GM18508 (cell line): ENCODE measurements around the gene ITGB5.

Experiments
- ATAC-seq: cut with Tn5 transposase; IDR thresholded peaks from one replicate; pipeline ENCODE4 v1.9.1; 2021; ENCODE audit warnings: moderate number of reproducible peaks; ENCODE audit not compliant: insufficient read depth, unreplicated experiment

ITGB5 gene

GRCh38 chr3:124777762-124778470 is 109.2 kb downstream of the ITGB5 start:
- ATAC-seq: no peak

DNA sequence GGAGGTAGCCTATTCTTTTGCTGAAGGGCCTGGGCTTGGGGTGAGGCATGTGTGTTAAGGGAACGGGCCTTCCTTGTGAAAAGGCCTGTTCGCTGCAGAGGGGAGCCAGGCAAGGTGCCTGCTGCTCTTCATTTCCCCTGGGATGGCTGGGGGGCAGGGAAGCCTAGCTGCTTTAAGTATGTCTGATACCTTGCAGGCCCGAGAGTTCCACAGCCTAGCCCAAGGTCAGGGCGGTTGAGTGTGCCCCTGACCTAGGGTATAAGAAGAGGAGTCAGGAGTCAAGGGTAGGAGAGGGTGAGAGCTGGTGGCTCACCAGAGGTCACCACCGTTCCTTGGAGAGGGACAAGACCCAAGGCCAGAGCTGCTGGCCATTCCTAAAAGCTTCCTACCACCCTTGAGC is 110.3 kb downstream of the ITGB5 start:
- no peak for ATAC-seq

DNA sequence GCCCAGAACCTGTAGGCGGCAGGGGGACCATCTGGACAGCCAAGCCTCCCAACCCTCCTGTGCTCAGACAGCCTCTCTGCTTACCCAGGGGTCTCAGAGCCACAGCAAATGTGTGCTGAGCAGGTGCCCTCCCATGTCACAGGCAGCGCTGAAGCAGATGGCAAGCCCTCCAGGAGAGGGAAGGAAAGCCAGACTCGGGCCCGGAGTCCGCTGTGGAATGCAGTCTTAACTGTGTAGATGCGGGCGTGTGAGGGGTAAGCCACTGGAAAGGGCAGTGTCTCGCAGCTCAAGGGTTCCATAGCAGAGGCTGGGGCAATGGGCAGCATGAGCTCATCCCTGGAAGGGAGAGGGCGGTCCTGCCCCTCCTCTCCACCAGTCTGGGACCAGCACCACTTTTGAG is 111.3 kb downstream of the ITGB5 start:
- ATAC-seq: no peak

DNA sequence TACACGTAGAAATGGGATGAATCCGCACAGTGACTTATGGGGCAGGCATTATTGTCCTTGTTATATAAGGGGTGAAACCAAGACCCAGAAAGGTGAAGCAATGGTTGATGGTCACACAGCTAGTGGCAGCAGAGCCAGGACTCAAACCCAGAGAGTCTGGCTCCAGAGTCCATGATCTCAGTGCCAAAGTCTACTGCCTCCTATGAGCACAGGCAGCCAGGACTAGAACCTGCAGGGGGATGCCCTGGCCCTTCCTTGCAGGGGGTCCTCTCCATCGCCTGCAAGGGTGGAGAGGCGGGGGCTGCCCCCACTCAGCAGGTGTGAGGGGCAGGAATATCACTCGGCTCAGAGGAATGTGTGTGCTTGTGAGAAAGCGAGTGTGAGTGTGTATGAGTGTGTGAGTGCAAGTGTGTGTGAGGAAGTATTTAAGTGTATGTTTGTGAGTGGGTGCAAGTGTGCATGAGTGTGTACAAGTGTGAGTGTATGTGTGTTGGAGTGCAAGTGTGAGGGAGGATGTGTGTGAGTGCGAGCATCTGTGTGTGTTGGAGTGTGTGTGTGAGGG is 112.2 kb downstream of the ITGB5 start:
- no peak for ATAC-seq

DNA sequence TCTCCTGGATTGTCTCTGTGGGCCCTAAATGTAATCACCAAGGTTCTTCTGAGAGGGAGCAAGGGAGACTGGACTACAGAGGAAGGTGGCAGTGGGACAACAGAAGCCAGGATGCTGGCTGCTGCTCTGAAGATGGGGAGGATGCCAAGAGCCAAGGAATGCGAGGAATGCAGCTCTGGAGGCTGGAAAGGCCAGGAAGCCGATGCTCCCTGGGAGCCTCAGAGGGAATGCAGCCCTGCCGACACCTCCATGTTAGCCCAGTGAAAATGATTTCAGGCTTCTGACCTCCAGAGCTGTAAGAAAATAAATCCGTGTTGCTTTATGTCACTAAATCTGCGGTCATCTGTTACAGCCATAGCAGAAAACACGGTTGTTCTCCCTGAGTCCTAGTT is 112.8 kb downstream of the ITGB5 start:
- no peak for ATAC-seq

DNA sequence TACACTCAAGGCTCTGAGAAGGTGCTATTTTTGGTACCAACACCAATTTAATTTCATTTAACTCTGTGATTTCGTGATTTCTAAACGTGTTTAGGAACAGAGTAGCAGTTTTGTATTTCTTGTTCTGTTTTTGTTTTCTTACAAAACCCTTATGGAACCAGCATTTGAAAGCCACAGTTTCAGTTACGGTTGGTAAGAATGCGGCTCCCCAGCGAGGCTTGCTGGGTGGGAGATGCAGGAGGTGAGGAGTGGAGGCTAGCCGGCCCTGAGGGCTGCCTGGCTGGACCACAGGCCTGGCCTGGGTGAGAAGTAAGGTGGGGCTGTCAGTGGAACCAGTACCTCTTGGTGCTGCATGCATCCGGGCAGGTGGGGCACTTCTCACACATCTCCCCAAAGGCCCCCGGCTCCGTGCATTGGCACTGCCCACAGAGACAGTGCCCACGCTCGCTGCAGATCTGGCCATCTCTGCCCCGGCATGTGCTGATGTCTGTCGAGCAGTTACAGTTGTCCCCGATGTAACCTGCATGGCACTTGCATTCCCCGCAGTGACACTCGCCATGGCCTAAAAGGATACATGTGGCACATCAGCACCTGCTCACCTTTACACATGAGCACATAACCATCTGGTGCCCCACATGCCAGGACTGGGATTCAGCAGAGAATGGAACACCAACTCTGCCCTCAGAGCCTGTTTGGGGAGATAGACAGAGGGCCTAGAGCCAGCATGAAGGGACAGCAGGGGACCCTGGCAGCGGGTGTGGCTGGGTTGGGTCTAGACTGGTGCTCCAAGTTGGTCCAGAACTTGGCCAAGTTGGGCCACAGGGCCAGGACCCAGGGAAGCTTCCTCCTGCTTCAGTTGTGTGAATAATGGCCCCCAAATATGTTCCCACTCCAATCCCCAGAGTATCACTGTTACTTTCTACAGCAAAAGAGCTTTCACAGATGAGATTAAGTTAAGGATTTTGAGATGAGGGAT is 113.5 kb downstream of the ITGB5 start:
- no peak for ATAC-seq

- ATAC-seq: no peak
Measured at GRCh38 chr3:124772081-124772831, 114.9 kb downstream of the ITGB5 start.

DNA sequence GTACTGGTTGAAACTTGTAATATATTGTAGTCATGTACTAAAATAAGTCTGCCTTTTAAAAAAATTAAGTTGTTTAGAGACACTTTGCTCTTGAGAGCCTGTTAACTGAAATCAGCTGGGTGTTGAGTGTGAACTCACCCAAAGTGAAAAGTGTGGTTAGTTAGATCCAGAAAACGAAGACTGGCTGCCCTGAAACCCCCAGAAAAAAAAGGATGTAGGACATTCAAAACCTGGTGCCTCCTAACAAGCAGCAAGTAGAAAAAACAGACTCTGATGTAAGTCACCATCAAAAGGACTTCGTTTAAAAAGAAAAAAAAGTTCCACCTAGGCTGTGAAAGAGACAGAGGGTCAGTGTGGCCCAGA is 116.1 kb downstream of the ITGB5 start:
- no peak for ATAC-seq

DNA sequence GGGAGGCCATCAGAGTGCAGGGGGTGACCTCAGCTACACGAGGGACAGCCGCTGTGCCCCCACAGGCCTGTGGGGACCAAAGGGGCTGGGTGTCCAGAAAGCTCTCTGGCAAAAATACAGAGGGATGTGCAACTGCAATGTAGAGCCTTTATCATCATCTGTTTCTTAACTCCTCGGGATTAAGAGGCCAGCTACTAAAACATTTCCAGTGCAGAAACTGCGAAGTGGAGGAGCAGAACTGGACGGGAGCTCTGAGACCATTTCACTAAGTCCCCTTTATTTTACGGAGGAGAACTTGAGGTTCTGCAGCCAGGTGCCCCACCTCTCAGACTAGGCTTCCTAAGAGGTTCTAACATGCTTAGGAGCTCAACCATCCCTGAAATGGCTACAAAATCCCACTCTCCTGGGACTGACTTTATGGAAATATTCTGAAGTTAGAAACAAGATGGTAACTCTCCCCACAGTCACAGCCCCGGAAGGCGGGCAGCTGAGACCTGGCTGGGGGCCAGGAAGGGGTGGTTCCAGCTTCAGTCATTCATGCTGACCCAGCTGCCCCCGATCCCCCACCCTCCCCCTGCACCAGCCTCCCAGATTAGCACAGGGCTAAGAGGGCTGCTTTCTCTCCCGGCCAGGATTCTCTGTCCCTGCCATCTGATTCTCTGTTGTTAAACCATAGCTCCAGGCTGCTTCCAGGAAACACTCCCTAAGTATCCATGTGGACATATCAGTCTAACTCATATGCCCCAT is 116.7 kb downstream of the ITGB5 start:
- ATAC-seq: no peak

GRCh38 chr3:124769462-124769861 is 117.7 kb downstream of the ITGB5 start:
- ATAC-seq: no peak

- no peak for ATAC-seq
Measured at GRCh38 chr3:124768812-124769211, 118.4 kb downstream of the ITGB5 start.

DNA sequence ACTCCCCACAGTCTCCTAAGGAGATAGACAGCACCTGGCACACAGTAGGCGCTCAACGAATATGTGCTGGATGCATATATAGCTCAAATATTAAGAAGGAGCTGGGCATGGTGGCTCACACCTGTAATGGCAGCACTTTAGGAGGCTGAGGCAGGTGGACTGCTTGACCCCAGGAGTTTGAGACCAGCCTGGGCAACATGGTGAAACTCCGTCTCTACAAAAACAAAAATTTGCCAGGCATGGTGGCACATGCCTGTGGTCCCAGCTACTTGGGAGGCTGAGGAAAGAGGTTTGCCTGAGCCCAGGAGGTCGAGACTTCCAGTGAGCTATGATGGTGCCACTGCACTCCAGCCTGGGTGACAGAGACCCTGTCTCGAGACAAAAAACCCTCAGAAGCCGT is 119.5 kb downstream of the ITGB5 start:
- no peak for ATAC-seq

DNA sequence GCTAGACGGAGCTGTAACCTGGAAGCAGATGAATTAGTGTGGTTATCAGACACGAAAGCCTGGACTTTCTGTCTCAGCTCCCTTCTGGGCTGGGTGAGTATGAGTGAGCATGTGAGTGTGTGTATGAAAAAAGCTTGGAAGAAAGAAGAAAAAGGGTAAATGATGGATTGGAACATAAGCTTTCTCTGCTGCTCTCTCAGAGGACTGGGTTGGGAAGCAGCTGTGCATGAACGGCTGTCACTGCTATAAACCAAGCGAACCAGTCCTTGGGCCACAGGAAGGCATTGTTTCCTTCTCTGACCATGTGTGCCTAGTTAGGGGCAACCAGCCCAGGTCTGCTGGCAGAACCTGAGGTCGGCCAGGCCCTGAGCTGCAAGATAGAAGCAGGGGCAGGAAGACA is 119.9 kb downstream of the ITGB5 start:
- ATAC-seq: no peak

DNA sequence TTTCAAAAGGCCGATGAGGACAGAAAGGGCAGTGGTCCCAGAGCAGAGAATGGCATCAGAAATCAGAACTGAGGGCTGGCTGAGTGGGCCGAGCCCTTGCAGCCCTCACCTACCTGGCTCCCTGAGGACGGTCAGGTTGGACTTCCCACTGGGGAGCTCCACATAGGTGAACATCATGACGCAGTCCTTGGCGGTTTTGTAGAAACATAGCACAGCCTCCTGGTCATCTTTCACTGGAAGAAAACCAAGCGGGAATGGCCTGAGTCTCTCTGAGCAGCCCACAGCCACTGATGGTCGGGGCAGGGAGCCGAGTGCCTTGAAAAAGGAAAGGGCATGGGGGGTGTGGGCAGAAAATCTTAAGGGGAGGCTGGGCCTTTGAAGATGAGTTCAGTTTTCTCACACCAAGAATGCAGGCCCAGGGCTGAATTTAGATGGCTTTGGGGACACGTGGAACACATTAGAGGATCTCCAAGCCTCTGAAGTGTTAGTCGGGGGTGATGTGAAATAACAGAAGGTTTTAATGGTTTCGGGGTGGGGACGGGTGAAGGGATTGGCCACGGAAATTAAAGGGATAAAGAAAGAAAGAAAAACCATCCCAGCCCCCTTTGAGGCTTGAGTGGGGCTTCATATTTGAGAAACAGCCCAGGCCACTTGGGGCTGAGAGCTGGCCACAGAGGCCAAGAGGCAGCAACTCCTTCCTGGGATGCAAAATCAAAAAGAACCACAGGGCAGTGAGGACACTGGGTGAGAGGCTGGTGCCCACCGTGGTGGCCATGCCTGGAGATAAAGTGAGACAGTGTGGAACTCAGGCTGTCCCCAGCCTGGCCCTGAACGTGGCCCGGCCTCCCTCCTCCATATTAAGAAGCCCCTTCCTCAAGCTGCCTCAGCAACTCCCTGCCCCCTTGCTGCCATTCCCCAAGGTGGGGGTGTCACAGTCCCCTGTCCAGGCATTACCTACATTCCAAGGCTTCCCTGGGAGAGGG is 120.8 kb downstream of the ITGB5 start:
- no peak for ATAC-seq

DNA sequence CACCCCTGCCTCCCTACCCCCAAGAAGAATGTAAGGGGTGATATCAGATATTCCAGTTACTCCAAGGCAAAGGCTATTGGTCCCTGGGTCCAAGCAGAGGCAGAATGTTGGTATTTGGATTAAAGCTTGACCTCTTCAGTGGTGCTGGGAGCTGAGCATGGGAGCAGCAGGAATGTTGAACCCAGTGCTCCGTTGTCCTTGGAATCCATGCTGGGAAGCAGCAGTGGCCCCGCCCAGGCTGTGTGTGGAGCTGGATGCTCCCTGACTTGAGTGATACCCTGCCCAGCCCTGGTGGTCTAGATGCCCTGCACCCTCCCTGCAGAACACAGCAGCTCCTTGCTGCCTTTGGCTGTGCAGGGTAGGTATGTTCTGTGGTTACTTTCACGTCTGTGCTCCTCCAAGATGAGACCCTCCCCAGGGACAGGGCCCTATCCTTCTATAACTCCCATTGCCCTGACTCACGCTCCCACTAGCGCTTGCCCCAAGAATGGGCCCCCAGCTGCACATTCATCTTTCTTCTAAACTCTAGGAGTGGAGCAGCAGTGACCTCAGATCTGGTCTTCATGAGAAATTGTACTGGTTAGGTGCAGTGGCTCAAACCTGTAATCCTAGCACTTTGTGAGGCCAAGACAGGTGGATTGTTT is 121.8 kb downstream of the ITGB5 start:
- no peak for ATAC-seq

DNA sequence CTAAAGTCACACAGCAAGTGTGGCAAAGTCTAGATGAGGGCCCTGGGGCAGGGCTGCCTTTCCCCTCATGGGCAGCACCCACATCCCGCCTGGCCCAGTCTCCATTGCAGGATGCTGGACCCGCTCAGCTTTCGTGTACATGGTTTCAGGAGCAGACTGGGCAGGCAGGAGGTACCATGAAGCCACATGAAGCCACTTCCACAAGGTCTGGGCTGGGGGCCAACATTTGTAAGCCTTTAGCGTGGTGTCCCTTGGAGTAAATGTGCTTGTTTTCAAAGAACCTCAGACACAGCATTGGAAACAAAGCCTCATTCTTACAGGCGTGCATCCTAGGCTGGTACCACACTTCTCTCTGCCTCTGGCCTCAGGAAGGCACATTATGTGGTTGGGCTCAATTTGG is 122.4 kb downstream of the ITGB5 start:
- no peak for ATAC-seq

- no peak for ATAC-seq
Measured at GRCh38 chr3:124763644-124764358, 123.4 kb downstream of the ITGB5 start.

DNA sequence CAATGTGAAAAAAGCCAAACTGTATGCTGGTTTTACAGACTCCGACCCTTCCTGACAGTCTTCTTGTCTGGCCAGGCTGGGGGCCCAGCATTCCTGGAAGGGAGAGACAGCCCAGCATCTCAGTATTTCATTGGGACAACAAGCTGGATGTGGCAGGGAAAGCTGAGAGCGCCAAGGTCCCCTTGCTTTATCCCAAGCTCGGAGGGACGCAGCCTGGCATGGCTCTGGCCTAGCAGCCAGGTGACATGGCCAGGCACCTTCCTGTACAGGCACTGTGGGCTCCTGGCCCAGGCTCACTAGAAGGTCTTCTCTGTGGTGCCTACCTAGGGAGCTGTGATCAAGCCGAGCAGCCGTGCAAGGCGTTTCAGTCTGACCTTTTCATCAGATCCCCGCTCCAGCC is 124.0 kb downstream of the ITGB5 start:
- ATAC-seq: no peak
